ENCODE data around the gene KRT23. TPM values are rescaled to one million over a fixed set of nuclear protein-coding genes. Genes with fewer than 3 reads are reported as not detected.

Gene KRT23
- total and polyA plus RNA-seq, 2 of the 13 experiments (the other 11 are each of a cell fraction or from before 2014, with no cell fraction given) = 24.7 to 51.1 TPM

DNA sequence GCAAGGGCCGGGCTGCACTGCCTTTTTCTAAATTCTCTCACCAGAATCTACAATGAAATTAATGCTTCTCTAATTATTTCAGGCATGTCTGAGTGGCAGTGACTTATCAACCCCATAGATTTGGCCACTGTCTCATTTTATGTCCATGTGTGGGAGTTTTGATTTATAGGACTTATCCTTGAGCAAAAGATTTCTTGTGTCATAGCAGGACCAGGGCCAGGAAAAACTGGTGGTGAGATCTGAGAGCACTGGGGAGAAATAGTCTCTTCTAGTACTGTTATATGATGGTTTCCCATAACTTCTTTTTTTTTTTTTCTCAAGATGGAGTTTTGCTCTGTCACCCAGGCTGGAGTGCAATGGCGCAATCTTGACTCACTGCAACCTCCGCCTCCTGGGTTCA, 1.5 kb upstream of the KRT23 start (continued):
- TF ChIP-seq TARDBP (CRISPR knock-in tag; IDR thresholded peaks at IDR 0.05) = no peak
- no peak for TF ChIP-seq SP4 (CRISPR knock-in tag; IDR thresholded peaks at IDR 0.05)
- no peak for TF ChIP-seq ZBTB26 (CRISPR knock-in tag; IDR thresholded peaks at IDR 0.05; ENCODE audit: borderline replicate concordance)
- no peak for TF ChIP-seq SP140L (CRISPR knock-in tag; IDR thresholded peaks at IDR 0.05; ENCODE audit: borderline replicate concordance)
- TF ChIP-seq ZNF3 (CRISPR knock-in tag; IDR thresholded peaks at IDR 0.05) = no peak

GRCh38 chr17:40936976-40937375, 470 bp downstream of the KRT23 start:
- Histone ChIP-seq H3K4me2 (ENCODE audit: low read depth, low read length) (peak overlapping the region; percentile 70), H3K4me1 (ENCODE audit: insufficient read depth, low read length) (peaks cover 67% of the 10 kb centered on the region), H2AFZ (ENCODE audit: low read length) (peak overlapping the region; percentile 48), H3K79me2 (ENCODE audit: insufficient read depth, low read length) (peaks cover 3% of the 10 kb centered on the region), H3K9ac (ENCODE audit: insufficient read depth, low read depth, low read length) (peak overlapping the region; percentile 67), H3K27me3 (ENCODE audit: control insufficient read depth in 1 of 2, insufficient read depth in 2 of 2, low read length in 2 of 2) (no peaks in the 10 kb centered on the region), H3K4me3 (replicated peaks in 1 of 3; ENCODE audit: insufficient read depth in 1 of 3, low read depth in 2 of 3, low read length in 3 of 3) (peak overlapping the region; percentile 32 to 65 (median 62)), H4K20me1 (ENCODE audit: insufficient read depth, low read length) (no peaks in the 10 kb centered on the region), H3K9me3 (ENCODE audit: low read length) (no peaks in the 10 kb centered on the region), H3K27ac (ENCODE audit: extremely low read length, insufficient read depth, low read length) (peak overlapping the region; percentile 48), H3K36me3 (replicated peaks in 1 of 2; ENCODE audit: control insufficient read depth in 1 of 2, insufficient read depth in 2 of 2, low read length in 2 of 2) (no peaks in the 10 kb centered on the region)
- intact Hi-C loops (cut with micrococcal nuclease; ENCODE audit: unreplicated experiment) = loop anchor here (2.0 kb wide), 1 partner anchor 20 kb away; no protein-coding TSS in a partner anchor
- no peak for DNase-seq (ENCODE audit: low spot score)
- 58% methylated on average over 5 of the region's 5 CpGs for WGBS (ENCODE audit: low lambda C conversion rate)
- ChIA-PET CTCF (ENCODE audit: low intra/inter-chr PET ratio, low total read pairs) (interaction anchor here (0.6 kb wide), 1 partner anchor 283 kb away, joined by 3 read pairs; no protein-coding TSS in a partner anchor), POLR2A (interaction anchor here (0.9 to 2.0 kb wide), 6 partner anchors 10 to 22 kb away, joined by 3 to 10 read pairs (median 5); no protein-coding TSS in a partner anchor)
- ATAC-seq = peak; percentile 76
- in situ Hi-C loops (cut with HindIII; ENCODE audit: extremely low pct_ligation_motif_present, low pct_unique_long_range_greater_than_20kb) = no loop called here
- FAIRE-seq = no peak
- BruUV-seq (replicated peaks) = TSS peak; percentile 87
- TF ChIP-seq ASH2L (IDR thresholded peaks at IDR 0.05; ENCODE audit: insufficient read length, low read depth, low read length) (peak; percentile 17), RFX5 (IDR thresholded peaks at IDR 0.05; ENCODE audit: low read depth, low read length) (no peak), ARID5B (CRISPR knock-in tag; IDR thresholded peaks at IDR 0.05) (0 out of 2 replicates have a peak, but pooled peaks have one; percentile 3), MAX (IDR thresholded peaks at IDR 0.05) (peak; percentile 10; the same call in 1 of the 2 replicates), SMYD3 (CRISPR knock-in tag; IDR thresholded peaks at IDR 0.05) (no peak)
- TF ChIP-seq, protein P1, sequence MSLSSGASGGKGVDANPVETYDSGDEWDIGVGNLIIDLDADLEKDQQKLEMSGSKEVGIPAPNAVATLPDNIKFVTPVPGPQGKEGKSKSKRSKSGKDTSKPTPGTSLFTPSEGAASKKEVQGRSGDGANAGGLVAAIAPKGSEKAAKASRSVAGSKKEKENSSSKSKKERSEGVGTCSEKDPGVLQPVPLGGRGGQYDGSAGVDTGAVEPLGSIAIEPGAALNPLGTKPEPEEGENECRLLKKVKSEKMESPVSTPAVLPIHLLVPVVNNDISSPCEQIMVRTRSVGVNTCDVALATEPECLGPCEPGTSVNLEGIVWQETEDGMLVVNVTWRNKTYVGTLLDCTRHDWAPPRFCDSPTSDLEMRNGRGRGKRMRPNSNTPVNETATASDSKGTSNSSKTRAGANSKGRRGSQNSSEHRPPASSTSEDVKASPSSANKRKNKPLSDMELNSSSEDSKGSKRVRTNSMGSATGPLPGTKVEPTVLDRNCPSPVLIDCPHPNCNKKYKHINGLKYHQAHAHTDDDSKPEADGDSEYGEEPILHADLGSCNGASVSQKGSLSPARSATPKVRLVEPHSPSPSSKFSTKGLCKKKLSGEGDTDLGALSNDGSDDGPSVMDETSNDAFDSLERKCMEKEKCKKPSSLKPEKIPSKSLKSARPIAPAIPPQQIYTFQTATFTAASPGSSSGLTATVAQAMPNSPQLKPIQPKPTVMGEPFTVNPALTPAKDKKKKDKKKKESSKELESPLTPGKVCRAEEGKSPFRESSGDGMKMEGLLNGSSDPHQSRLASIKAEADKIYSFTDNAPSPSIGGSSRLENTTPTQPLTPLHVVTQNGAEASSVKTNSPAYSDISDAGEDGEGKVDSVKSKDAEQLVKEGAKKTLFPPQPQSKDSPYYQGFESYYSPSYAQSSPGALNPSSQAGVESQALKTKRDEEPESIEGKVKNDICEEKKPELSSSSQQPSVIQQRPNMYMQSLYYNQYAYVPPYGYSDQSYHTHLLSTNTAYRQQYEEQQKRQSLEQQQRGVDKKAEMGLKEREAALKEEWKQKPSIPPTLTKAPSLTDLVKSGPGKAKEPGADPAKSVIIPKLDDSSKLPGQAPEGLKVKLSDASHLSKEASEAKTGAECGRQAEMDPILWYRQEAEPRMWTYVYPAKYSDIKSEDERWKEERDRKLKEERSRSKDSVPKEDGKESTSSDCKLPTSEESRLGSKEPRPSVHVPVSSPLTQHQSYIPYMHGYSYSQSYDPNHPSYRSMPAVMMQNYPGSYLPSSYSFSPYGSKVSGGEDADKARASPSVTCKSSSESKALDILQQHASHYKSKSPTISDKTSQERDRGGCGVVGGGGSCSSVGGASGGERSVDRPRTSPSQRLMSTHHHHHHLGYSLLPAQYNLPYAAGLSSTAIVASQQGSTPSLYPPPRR (CRISPR knock-in tag; IDR thresholded peaks at IDR 0.05; ENCODE audit: borderline replicate concordance) = no peak
- TF ChIP-seq, protein P2, sequence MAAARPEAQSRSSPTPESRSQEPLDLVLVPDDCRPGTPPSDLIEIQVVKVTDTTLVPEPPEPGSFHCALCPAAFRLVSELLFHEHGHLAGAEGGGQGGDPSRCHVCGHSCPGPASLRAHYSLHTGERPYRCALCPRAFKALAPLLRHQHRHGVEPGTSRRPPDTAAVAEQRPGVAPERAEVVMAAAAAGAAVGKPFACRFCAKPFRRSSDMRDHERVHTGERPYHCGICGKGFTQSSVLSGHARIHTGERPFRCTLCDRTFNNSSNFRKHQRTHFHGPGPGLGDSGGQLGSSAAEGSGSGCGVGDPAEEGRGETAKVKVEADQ (CRISPR knock-in tag; IDR thresholded peaks at IDR 0.05; ENCODE audit: borderline replicate concordance) = no peak
